GM23248 (cell line): Measurements from ENCODE around the gene INS.

Source experiments
- EZH2 ChIP-seq: fragments of 200-600 bp; sonication (generic); IDR thresholded peaks from 2 replicates; pipeline ENCODE4 v1.6.1; 2018; ENCODE audit warnings: antibody characterized with exemption, mild to moderate bottlenecking; ENCODE audit not compliant: insufficient read depth, poor library complexity, severe bottlenecking
- EZH2phosphoT487 ChIP-seq: fragments of 200-600 bp; sonication (generic); IDR thresholded peaks from 2 replicates; pipeline ENCODE4 v1.6.1; 2018; ENCODE audit warnings: antibody characterized with exemption, moderate library complexity, mild to moderate bottlenecking, low read depth; ENCODE audit not compliant: insufficient read depth

DNA sequence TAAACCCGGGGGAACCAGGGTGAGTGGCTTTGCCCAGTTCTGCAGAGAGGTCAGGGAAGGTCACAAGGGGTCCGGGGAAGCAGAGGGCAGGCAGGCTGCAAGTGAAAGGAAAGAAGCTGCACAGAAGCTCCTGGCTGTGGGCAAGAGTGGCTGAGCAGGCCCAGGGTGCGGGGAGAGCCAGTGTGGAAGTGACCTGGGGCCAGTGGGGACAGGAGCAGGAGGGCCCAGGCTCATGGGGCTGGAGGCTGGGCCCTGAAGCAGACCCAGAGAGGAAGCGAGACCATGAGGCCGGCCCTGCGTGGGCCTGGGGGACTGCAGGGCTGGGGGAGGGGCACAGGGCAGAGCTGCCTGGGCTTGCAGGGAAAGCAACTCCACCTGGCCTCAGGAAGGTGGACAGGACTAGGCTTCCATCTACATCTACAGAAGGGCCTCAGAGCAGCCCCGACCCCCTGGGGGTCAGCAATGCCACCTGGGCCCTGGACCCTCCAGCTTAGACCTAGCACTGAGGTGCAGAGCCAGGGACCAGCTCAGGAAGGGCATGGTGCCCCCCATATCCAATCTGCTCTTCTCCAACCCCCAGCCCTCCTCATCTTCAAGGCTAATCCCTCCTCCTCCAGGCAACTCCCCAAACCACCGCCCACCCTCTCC is 33.4 kb downstream of the INS start:
- TF ChIP-seq EZH2phosphoT487 = no peak
- TF ChIP-seq EZH2 = no peak
